Keratinocyte (primary cell): ENCODE results near the gene TM7SF3. TPM values are rescaled to one million over a fixed set of nuclear protein-coding genes. Genes with fewer than 3 reads are reported as not detected.

Source experiments
- DNase-seq: peaks from one replicate; pipeline ENCODE4 v3.0.0-alpha.2; 2011; ENCODE audit warnings: low read depth, missing footprints, low spot score
- FAIRE-seq: peaks from 2 replicates; lab custom pipeline; 2011; peaks lifted over from hg19 to GRCh38; lab: Jason Lieb, UNC
- H2AFZ ChIP-seq: 2 replicates; pipeline ENCODE4 v1.6.0; 2012; ENCODE audit warnings: low read length, control low read depth, inconsistent platforms; ENCODE audit not compliant: control insufficient read depth
- H3K27ac ChIP-seq: 2 replicates; pipeline ENCODE4 v1.5.1; 2011; ENCODE audit warnings: low read length; ENCODE audit not compliant: control insufficient read depth, insufficient read depth
- H3K27me3 ChIP-seq: 3 replicates; pipeline ENCODE4 v1.6.0; 2011; ENCODE audit warnings: low read length; ENCODE audit not compliant: control insufficient read depth, insufficient read depth; ENCODE audit errors: extremely low read depth
- H3K36me3 ChIP-seq, 2 experiments: 2 replicates in 1 of 2; 3 replicates in 1 of 2; pipeline ENCODE4 v1.5.1; 2011; ENCODE audit warnings: low read length in 2 of 2, mild to moderate bottlenecking in 1 of 2; ENCODE audit not compliant: control insufficient read depth in 2 of 2, insufficient read depth in 2 of 2; ENCODE audit errors: extremely low read depth in 1 of 2
- H3K4me1 ChIP-seq: 3 replicates; pipeline ENCODE4 v1.5.1; 2011; ENCODE audit warnings: low read length; ENCODE audit not compliant: control insufficient read depth, insufficient read depth; ENCODE audit errors: extremely low read depth
- H3K4me2 ChIP-seq: 3 replicates; pipeline ENCODE4 v1.6.0; 2011; ENCODE audit warnings: low read depth, low read length; ENCODE audit not compliant: control insufficient read depth, insufficient read depth; ENCODE audit errors: extremely low read depth
- H3K4me3 ChIP-seq, 3 experiments: fragments of 200-600 bp in 1 of 3; sonication (generic) in 1 of 3; 2 replicates in 2 of 3; 3 replicates in 1 of 3; pipeline ENCODE4 v1.5.1; 2011 to 2016; ENCODE audit warnings: low read length in 3 of 3, mild to moderate bottlenecking in 3 of 3, control low read depth in 2 of 3, inconsistent platforms in 1 of 3, low read depth in 1 of 3, mixed read lengths in 1 of 3, mixed run types in 1 of 3, moderate library complexity in 1 of 3; ENCODE audit not compliant: control insufficient read depth in 2 of 3, insufficient read depth in 2 of 3; ENCODE audit errors: extremely low read depth in 1 of 3
- H3K79me2 ChIP-seq: 2 replicates; pipeline ENCODE4 v1.6.0; 2012; ENCODE audit warnings: low read length; ENCODE audit not compliant: control insufficient read depth, insufficient read depth
- H3K9ac ChIP-seq: 3 replicates; pipeline ENCODE4 v1.6.0; 2011; ENCODE audit warnings: low read length; ENCODE audit not compliant: control insufficient read depth, insufficient read depth; ENCODE audit errors: extremely low read depth
- H3K9me1 ChIP-seq: 3 replicates; pipeline ENCODE4 v1.6.0; 2011; ENCODE audit warnings: low read length; ENCODE audit not compliant: control insufficient read depth, insufficient read depth; ENCODE audit errors: extremely low read depth
- H3K9me3 ChIP-seq: 2 replicates; pipeline ENCODE4 v1.5.1; 2012; ENCODE audit warnings: low read depth, low read length; ENCODE audit not compliant: control insufficient read depth
- H4K20me1 ChIP-seq: 3 replicates; pipeline ENCODE4 v1.6.0; 2011; ENCODE audit warnings: low read length; ENCODE audit not compliant: control insufficient read depth, insufficient read depth; ENCODE audit errors: extremely low read depth
- CTCF ChIP-seq, 3 experiments: IDR thresholded peaks in 1 of 3; conservative IDR thresholded peaks in 1 of 3; optimal IDR thresholded peaks in 1 of 3; 2 replicates in 2 of 3; 3 replicates in 1 of 3; pipeline versions ENCODE3 to v1.5.1; 2011; ENCODE audit warnings: low read length in 3 of 3, mild to moderate bottlenecking in 3 of 3, moderate library complexity in 2 of 3, control low read depth in 1 of 3, inconsistent platforms in 1 of 3; ENCODE audit not compliant: insufficient read depth in 2 of 3; ENCODE audit errors: extremely low read depth in 1 of 3
- EZH2 ChIP-seq: IDR thresholded peaks from one replicate; pipeline ENCODE4 v1.6.1; 2012; ENCODE audit warnings: inconsistent platforms, mild to moderate bottlenecking, low read length, moderate library complexity
- dilution Hi-C: fragments of 300-500 bp; cut with MboI; formaldehyde crosslinking; loops from one replicate; pipeline ENCODE4 v1.7.0; 2020; ENCODE audit warnings: low sequenced_read_pairs; ENCODE audit not compliant: extremely low pct_ligation_motif_present
- polyA plus RNA-seq, 5 experiments: library from polyadenylated mRNA; depleted of rRNA in 3 of 5; stranded (reverse) in 3 of 5; stranded (forward) in 1 of 5; unstranded in 1 of 5; fragments of >200 nt; gene quantifications; 1 replicate in 1 of 5; 2 replicates in 3 of 5; 3 replicates in 1 of 5; pipeline versions ENCODE4 v1.2.1 to v1.2.3, GENCODE V29; 2011 to 2012; ENCODE audit warnings: missing spikeins in 2 of 5, low read depth in 1 of 5, low replicate concordance in 1 of 5

Gene TM7SF3
- polyA plus RNA-seq, 1 donor (not counting 4 experiments of a cell fraction or from before 2014, with no cell fraction given): 407 TPM

DNA sequence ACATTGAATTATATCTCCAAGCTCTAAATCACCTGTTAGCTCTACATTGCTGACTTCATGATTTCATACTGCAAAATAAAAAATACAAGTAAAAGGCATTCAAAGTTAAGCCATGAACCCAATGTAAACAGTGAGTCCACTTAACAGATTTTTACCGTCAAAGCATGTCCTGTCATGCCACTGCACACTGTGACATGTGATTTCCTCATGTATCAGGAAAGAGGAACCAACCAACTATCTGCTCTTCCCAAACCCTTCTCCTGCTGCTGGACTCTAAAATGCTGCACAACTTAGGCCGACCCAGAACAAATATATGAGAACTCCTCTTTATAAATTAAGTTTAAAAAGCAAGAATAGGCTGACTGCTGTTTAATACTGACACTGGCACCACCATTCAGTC is 37.5 kb downstream of the TM7SF3 start:
- H3K36me3 ChIP-seq: peaks cover 23 to 24% of the 10 kb centered on the region in 2 experiments
- H3K27ac ChIP-seq: no peak overlapping the region
- dilution Hi-C loops: no loop called here
- DNase-seq (no peak), FAIRE-seq (no peak)
- no peak overlapping the region for H3K4me2 ChIP-seq
- H4K20me1 ChIP-seq: no peaks in the 10 kb centered on the region
- no peak overlapping the region for H3K9ac ChIP-seq
- no peaks in the 10 kb centered on the region for H3K4me1 ChIP-seq
- peaks cover 5% of the 10 kb centered on the region for H3K79me2 ChIP-seq
- no peak overlapping the region for H2AFZ ChIP-seq
- H3K9me3 ChIP-seq: no peaks in the 10 kb centered on the region
- H3K9me1 ChIP-seq: no peaks in the 10 kb centered on the region
- no peak for TF ChIP-seq CTCF (optimal IDR thresholded peaks at IDR 0.05 in 1 of 3, IDR thresholded peaks at IDR 0.05 in 1 of 3, conservative IDR thresholded peaks at IDR 0.05 in 1 of 3; ENCODE audit: extremely low read depth in 1 of 3, insufficient read depth in 2 of 3, low read length in 3 of 3)
- TF ChIP-seq EZH2: no peak
- H3K4me3 ChIP-seq: no peak overlapping the region
- no peaks in the 10 kb centered on the region for H3K27me3 ChIP-seq

DNA sequence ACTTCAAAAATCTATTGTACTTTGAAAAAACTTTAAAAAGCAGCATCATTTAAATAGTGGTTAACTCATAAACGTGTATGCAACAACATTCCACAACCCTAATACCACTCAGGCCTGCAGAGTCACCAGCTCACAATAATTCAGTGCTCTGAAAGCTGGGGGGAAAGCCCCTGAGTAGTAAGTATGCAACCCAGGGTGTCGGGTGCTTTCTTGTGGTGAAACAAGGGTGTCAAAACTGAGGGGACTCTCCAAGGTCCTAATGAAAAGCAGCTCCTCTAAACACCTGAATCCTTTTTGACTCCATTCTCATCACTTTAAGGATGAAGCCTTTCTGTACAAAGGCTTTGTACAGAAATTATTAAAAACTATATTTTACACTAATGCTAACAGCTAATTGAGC is 42.2 kb downstream of the TM7SF3 start:
- no peaks in the 10 kb centered on the region for H3K4me1 ChIP-seq
- H3K79me2 ChIP-seq: no peaks in the 10 kb centered on the region
- H3K36me3 ChIP-seq: peaks cover 15 to 19% of the 10 kb centered on the region in 2 experiments
- no peaks in the 10 kb centered on the region for H3K9me1 ChIP-seq
- H3K4me3 ChIP-seq: no peak overlapping the region
- no peak for FAIRE-seq
- DNase-seq: no peak
- H3K27me3 ChIP-seq: no peaks in the 10 kb centered on the region
- H3K4me2 ChIP-seq: no peak overlapping the region
- dilution Hi-C loops: no loop called here
- no peak overlapping the region for H3K9ac ChIP-seq
- no peak overlapping the region for H2AFZ ChIP-seq
- H3K9me3 ChIP-seq: no peaks in the 10 kb centered on the region
- TF ChIP-seq CTCF (optimal IDR thresholded peaks at IDR 0.05 in 1 of 3, IDR thresholded peaks at IDR 0.05 in 1 of 3, conservative IDR thresholded peaks at IDR 0.05 in 1 of 3; ENCODE audit: extremely low read depth in 1 of 3, insufficient read depth in 2 of 3, low read length in 3 of 3) (no peak), EZH2 (no peak)
- no peak overlapping the region for H3K27ac ChIP-seq
- no peaks in the 10 kb centered on the region for H4K20me1 ChIP-seq
